ENCODE measurements around the gene AMN. TPM values are rescaled to one million over a fixed set of nuclear protein-coding genes. Genes with fewer than 3 reads are reported as not detected.

The AMN gene
- polyA plus RNA-seq, 1 donor from 2014 or later = 0.15 TPM

DNA sequence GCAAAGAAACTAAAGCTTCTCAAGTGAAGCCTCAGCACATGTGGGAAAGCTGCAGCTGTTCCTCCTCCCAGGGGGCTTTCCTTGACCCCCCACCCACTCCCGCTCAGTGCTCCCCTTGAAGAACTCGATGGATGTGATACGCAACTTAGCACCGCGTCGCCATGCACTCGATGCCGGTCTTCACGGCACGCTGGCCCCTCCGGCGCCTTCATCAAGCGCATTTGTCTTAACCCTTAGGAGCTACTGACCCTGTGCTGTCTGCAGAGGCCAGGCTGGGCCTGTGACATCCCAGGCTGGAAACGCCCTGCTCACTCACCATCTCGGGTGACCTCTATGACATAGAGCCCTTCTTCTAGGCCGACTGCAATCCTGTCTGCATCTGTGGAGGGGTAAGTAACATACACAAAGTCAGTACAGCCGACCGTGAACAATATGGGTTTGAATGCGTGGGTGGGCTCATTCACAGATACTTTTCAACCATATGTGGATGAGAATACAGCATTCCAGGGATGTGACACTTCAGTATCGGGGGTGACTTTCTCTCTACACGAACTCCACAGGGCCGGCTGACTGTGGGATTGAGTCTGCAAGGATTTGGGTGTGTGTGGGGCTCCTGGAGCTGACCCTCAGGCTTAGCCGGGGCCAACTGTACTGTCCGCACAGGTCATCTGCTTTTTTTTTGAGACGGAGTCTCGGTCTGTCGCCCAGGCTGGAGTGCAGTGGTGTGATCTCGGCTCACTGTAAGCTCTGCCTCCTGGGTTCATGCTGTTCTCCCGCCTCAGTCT, 23.1 kb downstream of the AMN start:
- Histone ChIP-seq H3K9me2 (ENCODE audit: insufficient read depth, low read length) (no peaks in the 10 kb centered on the region), H3K27me3 (ENCODE audit: insufficient read depth, low read depth, low read length) (no peaks in the 10 kb centered on the region), H3K4me3 (ENCODE audit: low read length) (no peak overlapping the region), H3K36me3 (ENCODE audit: insufficient read depth, low read length) (peaks cover 5% of the 10 kb centered on the region), H3K79me2 (replicated peaks; ENCODE audit: insufficient read depth, low read length) (no peaks in the 10 kb centered on the region), H3K27ac (ENCODE audit: low read length) (no peak overlapping the region), H3K4me2 (ENCODE audit: low read length) (no peak overlapping the region), H4K20me1 (ENCODE audit: insufficient read depth) (no peaks in the 10 kb centered on the region), H3K9ac (ENCODE audit: low read length) (no peak overlapping the region), H3F3A (ENCODE audit: insufficient read depth, low read length, poor library complexity, severe bottlenecking) (no peaks in the 10 kb centered on the region), H3K9me3 (ENCODE audit: low read length) (no peaks in the 10 kb centered on the region), H2AFZ (ENCODE audit: low read depth, low read length) (no peak overlapping the region)
- TF ChIP-seq SMC3 (conservative IDR thresholded peaks at IDR 0.05; ENCODE audit: poor library complexity) (no peak), TAF1 (IDR thresholded peaks at IDR 0.05; ENCODE audit: low read depth) (no peak)

DNA sequence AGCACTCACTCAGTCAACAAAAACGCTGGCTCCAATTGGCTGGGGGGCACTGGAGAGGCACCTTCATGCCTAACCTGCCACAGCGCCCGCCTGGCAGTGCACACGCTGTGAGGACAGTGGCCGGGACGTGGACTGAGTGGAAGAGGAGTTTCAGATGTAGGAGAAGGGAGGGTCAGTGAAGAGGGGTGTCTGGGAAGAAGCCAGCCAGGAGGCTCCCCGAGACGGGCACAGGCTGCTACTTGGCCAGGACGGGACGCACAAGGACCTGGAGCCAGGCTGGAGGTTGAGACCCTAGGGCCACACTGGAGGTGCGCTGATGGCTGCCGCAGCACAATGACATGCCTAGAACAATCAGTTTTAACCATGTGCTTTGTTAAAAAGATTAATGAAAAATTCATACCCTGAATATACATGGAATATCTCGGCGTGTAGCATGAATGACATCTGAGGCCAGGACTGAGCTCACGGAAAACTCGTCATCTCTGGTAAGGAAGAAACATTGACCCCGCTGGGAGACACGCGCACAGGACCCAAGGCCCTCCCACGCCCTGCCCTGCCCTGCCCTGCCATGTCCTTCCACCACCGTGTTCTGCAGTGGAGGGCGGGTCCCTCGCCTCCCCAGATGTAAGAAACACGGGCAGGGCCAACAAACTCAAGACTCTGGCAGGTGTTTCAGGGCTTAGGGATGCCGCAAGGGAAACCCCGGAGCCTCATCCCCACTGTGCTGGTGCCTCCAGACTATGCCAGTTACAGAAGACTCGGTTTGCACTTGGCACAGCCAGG, 25.0 kb downstream of the AMN start:
- no peak overlapping the region for H3K4me3 ChIP-seq (ENCODE audit: low read length)
- H3K27me3 ChIP-seq (ENCODE audit: insufficient read depth, low read depth, low read length) = no peaks in the 10 kb centered on the region
- no peak overlapping the region for H3K27ac ChIP-seq (ENCODE audit: low read length)
- no peaks in the 10 kb centered on the region for H3K79me2 ChIP-seq (replicated peaks; ENCODE audit: insufficient read depth, low read length)
- peaks cover 5% of the 10 kb centered on the region for H3K36me3 ChIP-seq (ENCODE audit: insufficient read depth, low read length)
- no peaks in the 10 kb centered on the region for H4K20me1 ChIP-seq (ENCODE audit: insufficient read depth)
- no peak overlapping the region for H3K9ac ChIP-seq (ENCODE audit: low read length)
- no peaks in the 10 kb centered on the region for H3K9me2 ChIP-seq (ENCODE audit: insufficient read depth, low read length)
- H3F3A ChIP-seq (ENCODE audit: insufficient read depth, low read length, poor library complexity, severe bottlenecking) = no peaks in the 10 kb centered on the region
- H2AFZ ChIP-seq (ENCODE audit: low read depth, low read length) = no peak overlapping the region
- H3K9me3 ChIP-seq (ENCODE audit: low read length) = no peaks in the 10 kb centered on the region
- TF ChIP-seq MXI1 (conservative IDR thresholded peaks at IDR 0.05; ENCODE audit: poor library complexity, severe bottlenecking) (no peak), EZH2 (IDR thresholded peaks at IDR 0.05; ENCODE audit: borderline replicate concordance, insufficient read depth, low read length, poor library complexity, severe bottlenecking) (no peak), RAD21 (conservative IDR thresholded peaks at IDR 0.05) (no peak), SMC3 (conservative IDR thresholded peaks at IDR 0.05; ENCODE audit: poor library complexity) (no peak), POLR2AphosphoS5 (IDR thresholded peaks at IDR 0.05) (no peak), TAF1 (IDR thresholded peaks at IDR 0.05; ENCODE audit: low read depth) (no peak), EP300 (conservative IDR thresholded peaks at IDR 0.05; ENCODE audit: poor library complexity, severe bottlenecking) (no peak)
- TF ChIP-seq, protein P1, sequence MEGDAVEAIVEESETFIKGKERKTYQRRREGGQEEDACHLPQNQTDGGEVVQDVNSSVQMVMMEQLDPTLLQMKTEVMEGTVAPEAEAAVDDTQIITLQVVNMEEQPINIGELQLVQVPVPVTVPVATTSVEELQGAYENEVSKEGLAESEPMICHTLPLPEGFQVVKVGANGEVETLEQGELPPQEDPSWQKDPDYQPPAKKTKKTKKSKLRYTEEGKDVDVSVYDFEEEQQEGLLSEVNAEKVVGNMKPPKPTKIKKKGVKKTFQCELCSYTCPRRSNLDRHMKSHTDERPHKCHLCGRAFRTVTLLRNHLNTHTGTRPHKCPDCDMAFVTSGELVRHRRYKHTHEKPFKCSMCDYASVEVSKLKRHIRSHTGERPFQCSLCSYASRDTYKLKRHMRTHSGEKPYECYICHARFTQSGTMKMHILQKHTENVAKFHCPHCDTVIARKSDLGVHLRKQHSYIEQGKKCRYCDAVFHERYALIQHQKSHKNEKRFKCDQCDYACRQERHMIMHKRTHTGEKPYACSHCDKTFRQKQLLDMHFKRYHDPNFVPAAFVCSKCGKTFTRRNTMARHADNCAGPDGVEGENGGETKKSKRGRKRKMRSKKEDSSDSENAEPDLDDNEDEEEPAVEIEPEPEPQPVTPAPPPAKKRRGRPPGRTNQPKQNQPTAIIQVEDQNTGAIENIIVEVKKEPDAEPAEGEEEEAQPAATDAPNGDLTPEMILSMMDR (IDR thresholded peaks at IDR 0.05; ENCODE audit: poor library complexity, severe bottlenecking) = no peak
- TF ChIP-seq, protein P2, sequence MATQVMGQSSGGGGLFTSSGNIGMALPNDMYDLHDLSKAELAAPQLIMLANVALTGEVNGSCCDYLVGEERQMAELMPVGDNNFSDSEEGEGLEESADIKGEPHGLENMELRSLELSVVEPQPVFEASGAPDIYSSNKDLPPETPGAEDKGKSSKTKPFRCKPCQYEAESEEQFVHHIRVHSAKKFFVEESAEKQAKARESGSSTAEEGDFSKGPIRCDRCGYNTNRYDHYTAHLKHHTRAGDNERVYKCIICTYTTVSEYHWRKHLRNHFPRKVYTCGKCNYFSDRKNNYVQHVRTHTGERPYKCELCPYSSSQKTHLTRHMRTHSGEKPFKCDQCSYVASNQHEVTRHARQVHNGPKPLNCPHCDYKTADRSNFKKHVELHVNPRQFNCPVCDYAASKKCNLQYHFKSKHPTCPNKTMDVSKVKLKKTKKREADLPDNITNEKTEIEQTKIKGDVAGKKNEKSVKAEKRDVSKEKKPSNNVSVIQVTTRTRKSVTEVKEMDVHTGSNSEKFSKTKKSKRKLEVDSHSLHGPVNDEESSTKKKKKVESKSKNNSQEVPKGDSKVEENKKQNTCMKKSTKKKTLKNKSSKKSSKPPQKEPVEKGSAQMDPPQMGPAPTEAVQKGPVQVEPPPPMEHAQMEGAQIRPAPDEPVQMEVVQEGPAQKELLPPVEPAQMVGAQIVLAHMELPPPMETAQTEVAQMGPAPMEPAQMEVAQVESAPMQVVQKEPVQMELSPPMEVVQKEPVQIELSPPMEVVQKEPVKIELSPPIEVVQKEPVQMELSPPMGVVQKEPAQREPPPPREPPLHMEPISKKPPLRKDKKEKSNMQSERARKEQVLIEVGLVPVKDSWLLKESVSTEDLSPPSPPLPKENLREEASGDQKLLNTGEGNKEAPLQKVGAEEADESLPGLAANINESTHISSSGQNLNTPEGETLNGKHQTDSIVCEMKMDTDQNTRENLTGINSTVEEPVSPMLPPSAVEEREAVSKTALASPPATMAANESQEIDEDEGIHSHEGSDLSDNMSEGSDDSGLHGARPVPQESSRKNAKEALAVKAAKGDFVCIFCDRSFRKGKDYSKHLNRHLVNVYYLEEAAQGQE (IDR thresholded peaks at IDR 0.05; ENCODE audit: borderline replicate concordance) = no peak
- H3K4me2 ChIP-seq (ENCODE audit: low read length) = no peak overlapping the region
